T1000 (cell line): Measurements from ENCODE around the gene ATP2A1.
"Not testable (repeated sequence)": the region's sequence is repeated elsewhere in the genome, so short reads cannot be mapped to it uniquely, and the experiment has no call there.

Experiments
- DNase-seq: peaks from one replicate; lab custom pipeline; 2025; ENCODE audit warnings: mixed read lengths; lab: John Stamatoyannopoulos, UW

ATP2A1 gene

DNA sequence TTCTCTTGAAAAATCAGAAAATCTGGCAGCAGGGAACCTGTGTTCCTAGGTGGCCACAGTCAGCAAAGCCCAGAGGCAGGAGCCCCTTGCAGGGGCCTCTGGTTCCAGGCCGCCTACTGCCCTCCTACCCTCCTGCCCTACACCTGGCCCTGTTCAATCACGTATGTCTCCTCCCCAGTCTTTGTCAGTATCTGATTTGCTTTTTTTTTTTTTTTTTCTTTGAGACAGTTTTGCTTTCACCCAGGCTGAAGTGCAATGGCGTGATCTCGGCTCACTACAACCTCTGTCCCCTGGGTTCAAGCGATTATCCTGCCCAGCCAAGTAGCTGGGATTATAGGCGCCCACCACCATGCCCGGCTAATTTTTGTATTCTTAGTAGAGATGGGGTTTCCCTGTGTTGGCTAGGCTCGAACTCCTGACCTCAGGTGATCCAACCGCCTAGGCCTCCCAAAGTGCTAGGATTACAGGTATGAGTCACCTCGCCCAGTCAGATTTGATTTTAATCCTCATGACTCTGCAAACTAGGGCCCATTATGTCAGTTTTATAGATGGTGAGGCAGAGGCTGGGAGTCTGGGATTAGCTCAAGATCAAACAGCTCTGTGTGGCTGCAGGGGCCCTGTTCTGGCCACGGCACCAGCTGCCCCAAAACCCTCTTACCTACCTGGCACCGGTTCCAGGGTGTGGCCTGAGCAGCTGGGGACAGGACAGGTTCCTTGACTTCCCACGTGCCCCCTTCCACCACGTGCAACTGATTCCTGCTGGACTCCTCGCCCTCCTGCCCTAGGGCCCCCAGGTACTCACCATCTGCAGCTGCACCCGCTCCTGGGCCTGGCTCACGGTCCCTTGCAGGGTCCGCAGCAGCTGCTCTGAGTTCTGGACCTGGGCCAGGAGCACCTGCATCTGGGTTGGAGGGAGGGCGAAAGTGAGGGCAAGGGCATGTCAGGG lies 32.1 kb downstream of the ATP2A1 start:
- DNase-seq = no peak

DNA sequence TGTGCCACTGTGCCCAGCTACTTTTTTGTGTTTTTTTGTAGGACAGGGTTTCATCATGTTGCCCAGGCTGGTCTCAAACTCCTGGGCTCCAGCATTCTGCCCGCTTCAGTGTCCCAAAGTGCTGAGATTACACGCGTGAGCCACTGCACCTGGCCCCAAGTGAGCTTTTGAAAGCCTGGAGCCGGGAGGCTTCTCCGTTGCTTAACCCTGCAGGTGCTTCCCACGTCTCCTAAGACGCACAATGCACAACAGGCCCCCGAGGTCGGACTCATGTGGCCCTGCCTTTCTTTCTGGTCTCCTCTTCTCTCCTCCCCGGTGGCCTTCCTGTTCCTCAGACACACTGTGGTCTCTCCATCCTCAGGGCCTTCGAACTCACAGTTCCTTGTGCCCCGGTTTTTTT lies 34.3 kb downstream of the ATP2A1 start:
- no peak for DNase-seq

GRCh38 chr16:28913946-28914724 lies 35.8 kb downstream of the ATP2A1 start:
- no peak for DNase-seq

DNA sequence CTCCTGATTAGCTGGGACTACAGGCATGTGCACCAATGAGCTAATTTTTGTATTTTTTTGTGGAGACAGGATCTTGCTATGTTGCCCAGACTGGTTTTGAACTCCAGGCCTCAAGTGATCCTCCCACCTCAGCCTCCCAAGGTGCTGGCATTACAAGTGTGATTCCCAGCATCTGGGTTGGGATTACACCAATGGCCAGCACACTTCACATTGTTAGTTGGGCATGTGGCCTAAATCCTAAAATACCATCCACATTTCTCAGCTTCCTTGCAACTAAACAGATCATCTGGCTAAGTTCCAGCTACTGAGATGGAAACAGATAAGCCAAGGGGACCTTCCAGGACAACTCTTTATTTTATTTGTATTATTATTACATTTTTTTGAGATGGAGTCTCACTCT lies 36.9 kb downstream of the ATP2A1 start:
- no peak for DNase-seq

DNA sequence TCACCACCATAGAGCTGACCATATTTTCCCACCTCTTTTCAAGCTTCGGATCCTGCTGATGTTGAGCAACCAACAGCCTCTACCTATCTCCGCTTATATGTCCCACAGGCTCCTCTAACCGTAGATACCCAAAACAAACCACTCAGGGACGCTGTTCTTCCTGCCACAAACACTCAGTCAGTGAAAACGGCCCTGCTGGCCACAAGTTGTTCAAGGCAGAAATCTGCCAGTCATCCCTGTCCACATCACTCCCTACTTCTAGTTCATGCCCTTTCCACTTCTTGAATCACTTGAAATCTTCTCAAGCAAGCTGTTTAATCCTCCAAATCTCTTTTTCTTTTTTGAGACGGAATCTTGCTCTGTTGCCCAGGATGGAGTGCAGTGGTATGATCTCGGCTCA lies 38.8 kb downstream of the ATP2A1 start:
- no peak for DNase-seq

GRCh38 chr16:28918698-28919097 lies 40.4 kb downstream of the ATP2A1 start:
- DNase-seq = no peak

- no peak for DNase-seq
Measured at GRCh38 chr16:28923231-28923587, 44.9 kb downstream of the ATP2A1 start.

DNA sequence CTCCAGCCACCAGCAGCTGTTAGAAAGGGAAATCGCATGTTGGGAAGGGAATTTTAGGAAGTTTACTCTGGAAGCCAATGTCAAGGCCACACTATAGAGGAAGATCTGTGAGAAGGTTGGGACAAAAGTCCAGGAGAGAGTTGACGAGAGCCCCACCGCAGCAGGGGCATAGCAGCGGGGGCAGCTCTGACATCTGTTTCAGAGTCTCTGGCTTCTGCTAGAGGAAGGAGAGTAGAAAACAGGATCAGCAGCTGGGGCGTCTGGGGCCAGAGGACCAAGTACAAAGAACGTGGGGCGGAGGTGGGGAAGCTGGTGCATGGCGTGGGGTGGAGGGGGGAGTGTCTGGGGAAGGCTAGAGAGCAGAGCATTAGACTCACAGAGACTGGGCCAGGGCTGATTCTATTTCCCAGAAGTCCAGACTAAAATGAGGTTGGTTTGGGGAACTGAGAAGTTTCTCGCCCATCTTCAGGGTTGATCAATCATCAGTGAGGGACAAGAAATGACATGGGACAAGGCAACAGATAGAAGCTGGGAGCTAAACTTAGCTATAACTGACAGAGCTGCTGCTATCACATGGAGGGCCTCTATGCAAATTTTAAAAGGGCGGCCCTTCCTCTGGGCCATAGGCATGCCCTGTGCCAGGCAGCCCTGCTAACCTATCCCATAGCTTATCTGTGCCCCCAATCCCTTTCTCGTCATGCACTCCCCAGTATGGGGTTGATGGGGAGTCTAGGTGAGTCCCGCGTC lies 45.5 kb downstream of the ATP2A1 start:
- DNase-seq = no peak

DNA sequence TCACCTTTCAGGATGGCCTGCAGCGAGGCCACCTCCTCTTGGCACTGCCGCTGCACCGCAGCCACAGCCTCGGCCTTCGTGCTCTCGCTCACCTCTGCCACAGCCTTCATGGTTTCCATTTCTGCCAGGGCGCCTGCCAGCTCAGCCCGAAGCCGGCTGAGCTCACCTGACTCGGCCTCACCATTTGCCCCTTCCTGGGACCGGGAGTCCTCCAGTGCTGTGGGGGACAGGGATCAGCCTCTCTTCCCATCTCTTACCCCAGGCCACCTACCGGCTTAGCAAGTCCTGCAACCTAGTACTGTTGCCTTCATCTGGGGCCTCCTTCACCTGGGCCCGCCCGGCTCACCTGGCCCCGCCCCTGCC lies 46.1 kb downstream of the ATP2A1 start:
- DNase-seq = no peak

GRCh38 chr16:28924762-28925385 lies 46.6 kb downstream of the ATP2A1 start, which contains the start of gene RABEP2:
Gene RABEP2 (minus strand): TSS chr16:28925238. CDS start chr16:28925163, 75 bp downstream.
- peak; percentile 96 for DNase-seq

- peak; percentile 90 for DNase-seq
Measured at GRCh38 chr16:28925386-28926228, 47.3 kb downstream of the ATP2A1 start.

GRCh38 chr16:28926284-28926683 lies 48.0 kb downstream of the ATP2A1 start:
- DNase-seq = not testable (repeated sequence)

GRCh38 chr16:28927815-28928214 lies 49.5 kb downstream of the ATP2A1 start:
- no peak for DNase-seq

DNA sequence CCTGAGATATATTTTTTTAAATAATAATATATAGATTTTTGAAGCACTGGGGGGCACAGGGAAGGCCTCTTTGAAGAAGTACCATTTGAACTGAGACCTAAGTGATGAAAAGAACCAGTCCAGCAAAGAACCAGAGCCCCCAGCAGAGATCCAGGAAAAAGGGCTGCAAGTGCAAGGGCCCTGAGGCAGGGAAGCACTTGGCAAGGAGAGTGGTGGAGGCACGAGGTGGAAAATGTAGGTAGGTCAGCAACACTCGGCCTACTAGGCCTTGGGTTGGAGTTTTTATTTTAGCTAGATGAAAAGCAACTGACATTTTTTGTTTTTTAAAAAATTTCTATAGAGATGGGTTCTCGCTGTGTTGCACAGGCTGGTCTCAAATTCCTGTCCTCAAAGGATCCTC lies 51.9 kb downstream of the ATP2A1 start:
- DNase-seq = no peak

GRCh38 chr16:28930652-28931051 lies 52.4 kb downstream of the ATP2A1 start:
- no peak for DNase-seq

- no peak for DNase-seq
Measured at GRCh38 chr16:28931801-28932225, 53.5 kb downstream of the ATP2A1 start, which contains the start of gene CD19. Gene CD19 (plus strand): TSS chr16:28931971. CDS start chr16:28932001, 30 bp downstream.

DNA sequence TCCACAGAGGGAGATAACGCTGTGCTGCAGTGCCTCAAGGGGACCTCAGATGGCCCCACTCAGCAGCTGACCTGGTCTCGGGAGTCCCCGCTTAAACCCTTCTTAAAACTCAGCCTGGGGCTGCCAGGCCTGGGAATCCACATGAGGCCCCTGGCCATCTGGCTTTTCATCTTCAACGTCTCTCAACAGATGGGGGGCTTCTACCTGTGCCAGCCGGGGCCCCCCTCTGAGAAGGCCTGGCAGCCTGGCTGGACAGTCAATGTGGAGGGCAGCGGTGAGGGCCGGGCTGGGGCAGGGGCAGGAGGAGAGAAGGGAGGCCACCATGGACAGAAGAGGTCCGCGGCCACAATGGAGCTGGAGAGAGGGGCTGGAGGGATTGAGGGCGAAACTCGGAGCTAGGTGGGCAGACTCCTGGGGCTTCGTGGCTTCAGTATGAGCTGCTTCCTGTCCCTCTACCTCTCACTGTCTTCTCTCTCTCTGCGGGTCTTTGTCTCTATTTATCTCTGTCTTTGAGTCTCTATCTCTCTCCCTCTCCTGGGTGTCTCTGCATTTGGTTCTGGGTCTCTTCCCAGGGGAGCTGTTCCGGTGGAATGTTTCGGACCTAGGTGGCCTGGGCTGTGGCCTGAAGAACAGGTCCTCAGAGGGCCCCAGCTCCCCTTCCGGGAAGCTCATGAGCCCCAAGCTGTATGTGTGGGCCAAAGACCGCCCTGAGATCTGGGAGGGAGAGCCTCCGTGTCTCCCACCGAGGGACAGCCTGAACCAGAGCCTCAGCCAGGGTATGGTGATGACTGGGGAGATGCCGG lies 54.3 kb downstream of the ATP2A1 start:
- DNase-seq = no peak

DNA sequence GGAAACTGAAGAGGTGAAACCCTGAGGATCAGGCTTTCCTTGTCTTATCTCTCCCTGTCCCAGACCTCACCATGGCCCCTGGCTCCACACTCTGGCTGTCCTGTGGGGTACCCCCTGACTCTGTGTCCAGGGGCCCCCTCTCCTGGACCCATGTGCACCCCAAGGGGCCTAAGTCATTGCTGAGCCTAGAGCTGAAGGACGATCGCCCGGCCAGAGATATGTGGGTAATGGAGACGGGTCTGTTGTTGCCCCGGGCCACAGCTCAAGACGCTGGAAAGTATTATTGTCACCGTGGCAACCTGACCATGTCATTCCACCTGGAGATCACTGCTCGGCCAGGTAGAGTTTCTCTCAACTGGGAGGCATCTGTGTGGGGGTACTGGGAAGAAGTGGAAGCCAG lies 54.9 kb downstream of the ATP2A1 start:
- DNase-seq = no peak

GRCh38 chr16:28935346-28935745 lies 57.1 kb downstream of the ATP2A1 start:
- no peak for DNase-seq
